HFF-Myc (cell line): ENCODE data around the gene PDLIM5.

Experiments used
- DNase-seq: peaks from one replicate; pipeline ENCODE4 v3.0.0-alpha.2; 2011; ENCODE audit warnings: low read depth; ENCODE audit errors: extremely low read depth
- H3K4me3 ChIP-seq: replicated peaks from 2 replicates; pipeline ENCODE4 v1.5.1; 2011; ENCODE audit warnings: low read depth, mild to moderate bottlenecking, control low read depth, low read length
- TF ChIP-seq, protein P1 (sequence below): IDR thresholded peaks from 2 replicates; pipeline ENCODE4 v1.5.1; 2012; ENCODE audit warnings: mild to moderate bottlenecking, low read depth, low read length, control low read depth; ENCODE audit errors: missing control alignments

The PDLIM5 gene

GRCh38 chr4:94530073-94530472 lies 78.3 kb downstream of the PDLIM5 start:
- H3K4me3 ChIP-seq: no peak overlapping the region
- DNase-seq: no peak
- TF ChIP-seq, protein P1, sequence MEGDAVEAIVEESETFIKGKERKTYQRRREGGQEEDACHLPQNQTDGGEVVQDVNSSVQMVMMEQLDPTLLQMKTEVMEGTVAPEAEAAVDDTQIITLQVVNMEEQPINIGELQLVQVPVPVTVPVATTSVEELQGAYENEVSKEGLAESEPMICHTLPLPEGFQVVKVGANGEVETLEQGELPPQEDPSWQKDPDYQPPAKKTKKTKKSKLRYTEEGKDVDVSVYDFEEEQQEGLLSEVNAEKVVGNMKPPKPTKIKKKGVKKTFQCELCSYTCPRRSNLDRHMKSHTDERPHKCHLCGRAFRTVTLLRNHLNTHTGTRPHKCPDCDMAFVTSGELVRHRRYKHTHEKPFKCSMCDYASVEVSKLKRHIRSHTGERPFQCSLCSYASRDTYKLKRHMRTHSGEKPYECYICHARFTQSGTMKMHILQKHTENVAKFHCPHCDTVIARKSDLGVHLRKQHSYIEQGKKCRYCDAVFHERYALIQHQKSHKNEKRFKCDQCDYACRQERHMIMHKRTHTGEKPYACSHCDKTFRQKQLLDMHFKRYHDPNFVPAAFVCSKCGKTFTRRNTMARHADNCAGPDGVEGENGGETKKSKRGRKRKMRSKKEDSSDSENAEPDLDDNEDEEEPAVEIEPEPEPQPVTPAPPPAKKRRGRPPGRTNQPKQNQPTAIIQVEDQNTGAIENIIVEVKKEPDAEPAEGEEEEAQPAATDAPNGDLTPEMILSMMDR: no peak

- DNase-seq: no peak
- TF ChIP-seq, protein P1: no peak
These were observed 80.4 kb downstream of the PDLIM5 start for GRCh38 chr4:94531991-94532789.

DNA sequence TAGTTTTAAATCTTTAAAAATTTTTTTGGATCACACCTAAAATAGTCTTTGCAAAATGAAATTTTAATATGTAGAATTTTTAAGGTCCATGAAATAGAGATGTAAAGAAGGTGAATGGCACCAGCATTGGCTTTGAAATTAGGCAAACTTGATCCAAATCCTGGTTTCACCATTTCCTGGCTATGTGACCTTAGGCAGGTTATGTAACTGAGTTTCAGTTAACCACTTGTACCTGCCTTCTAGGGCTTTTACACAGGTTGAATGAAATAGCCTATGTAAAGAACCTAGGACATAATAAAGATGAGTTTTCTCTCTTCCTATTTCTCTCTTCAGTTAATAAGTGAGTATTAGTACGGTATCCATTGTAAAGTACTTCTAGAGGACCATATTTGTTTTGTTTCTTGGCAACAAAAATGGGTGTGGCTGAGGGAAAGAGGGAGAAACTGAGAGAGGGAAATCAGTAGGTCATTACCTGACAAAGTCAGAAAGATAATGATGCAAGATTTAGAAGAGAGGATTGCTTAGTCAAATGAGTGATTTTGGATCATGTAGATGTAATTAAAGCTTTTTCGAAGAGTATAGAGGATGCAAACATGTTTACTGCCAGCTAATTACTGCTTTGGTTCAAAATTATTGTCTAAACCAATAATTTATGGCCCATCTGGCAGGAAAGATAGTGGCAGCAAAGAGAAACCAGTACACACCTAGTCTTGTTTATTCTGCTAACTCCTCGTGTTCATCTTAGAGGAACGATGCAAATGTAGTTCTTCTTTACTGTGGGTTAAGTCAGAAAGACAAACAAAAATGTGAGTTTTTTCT lies 81.9 kb downstream of the PDLIM5 start:
- TF ChIP-seq, protein P1: no peak
- DNase-seq: no peak
- H3K4me3 ChIP-seq: no peak overlapping the region

More at GRCh38 chr4:94531991-94532789, 80.4 kb downstream of the PDLIM5 start:
- no peak overlapping the region for H3K4me3 ChIP-seq

DNA sequence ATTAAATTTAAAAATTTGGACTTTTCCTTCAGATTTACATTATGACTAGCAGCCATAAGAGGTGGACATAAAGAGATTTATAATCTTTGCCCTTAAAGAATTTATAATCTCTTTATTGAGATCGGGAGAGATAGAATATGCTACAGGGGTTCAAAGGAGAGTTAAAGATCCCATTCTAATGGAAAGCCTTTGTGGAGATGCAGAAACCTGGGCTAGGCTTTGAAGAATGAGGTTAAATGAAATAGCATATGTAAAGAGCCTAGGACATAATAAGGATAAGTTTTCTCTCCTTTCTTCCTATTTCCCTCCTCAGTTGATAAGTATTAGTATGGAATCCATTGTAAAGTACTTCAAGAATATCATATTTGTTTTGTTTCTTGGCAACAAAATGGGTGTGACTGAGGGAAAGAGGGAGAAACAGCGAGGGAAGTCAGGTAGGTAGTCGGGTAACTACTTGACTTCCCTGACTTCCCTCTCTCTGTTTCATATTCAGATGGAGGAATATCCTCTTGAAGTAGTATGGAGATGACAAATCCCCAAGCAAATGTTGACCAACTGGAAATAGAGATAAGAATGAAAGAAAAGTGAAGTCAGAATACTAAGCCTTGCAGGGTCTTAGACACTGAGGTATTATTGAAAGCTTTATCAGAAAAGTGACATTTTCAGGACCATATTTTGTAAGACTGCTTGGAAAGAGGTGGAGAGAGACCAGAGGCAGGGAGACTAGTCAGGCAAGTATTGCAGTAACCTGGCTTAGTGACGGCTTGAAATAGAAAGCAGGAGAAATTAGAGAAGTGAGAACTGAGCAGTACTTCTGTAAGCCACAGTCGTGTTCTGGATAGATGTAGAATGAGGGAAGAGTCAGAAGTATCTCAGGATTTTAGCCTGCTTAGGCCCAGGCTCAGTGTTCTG lies 82.9 kb downstream of the PDLIM5 start:
- no peak overlapping the region for H3K4me3 ChIP-seq
- TF ChIP-seq, protein P1: no peak
- no peak for DNase-seq

DNA sequence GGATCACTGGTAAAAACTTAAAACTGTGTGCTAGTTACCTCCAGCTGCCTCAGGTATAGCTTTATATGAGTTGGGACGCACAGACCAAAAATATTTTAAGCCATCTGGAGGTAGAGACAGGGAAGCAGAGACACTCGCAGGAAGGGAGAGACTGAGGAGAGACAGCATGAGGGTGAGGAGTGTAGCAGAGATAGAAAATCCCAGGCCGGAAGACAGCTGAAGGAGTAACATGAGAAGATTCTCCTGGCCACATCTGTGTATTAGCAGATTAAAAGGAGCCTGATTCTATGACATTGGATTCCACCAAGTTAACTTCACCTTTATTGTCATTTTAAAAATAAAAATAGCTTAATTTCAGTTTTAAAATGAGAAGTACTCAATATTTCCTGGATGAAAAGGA lies 84.3 kb downstream of the PDLIM5 start:
- TF ChIP-seq, protein P1: no peak
- no peak overlapping the region for H3K4me3 ChIP-seq
- no peak for DNase-seq
